Naive thymus-derived CD4-positive, alpha-beta T cell (primary cell): ENCODE measurements around the gene CNOT4. TPM values are rescaled to one million over a fixed set of nuclear protein-coding genes. Genes with fewer than 3 reads are reported as not detected.

Experiments used
- ATAC-seq: fragments of 150-1000 bp; cut with Tn5 transposase; 2 replicates; pipeline ENCODE4 v1.10.0; 2021; ENCODE audit warnings: mild to moderate bottlenecking, moderate library complexity
- CTCF ChIA-PET: fragments of 350-600 bp; sonication (Branson Sonifier 250); formaldehyde crosslinking; loops from one replicate; lab custom pipeline; 2021; ENCODE audit warnings: antibody characterized with exemption; lab: Charles Lee
- POLR2A ChIA-PET: fragments of 350-600 bp; sonication (Branson Sonifier 250); formaldehyde crosslinking; loops from one replicate; lab custom pipeline; 2021; ENCODE audit warnings: antibody characterized with exemption, inconsistent platforms; lab: Charles Lee
- DNase-seq, 9 donors: peaks; one replicate each; pipeline versions ENCODE4 v3.0.0 to v3.0.0-alpha.2; 2020 to 2022; ENCODE audit warnings: mixed read lengths in 1 of 9
- H3K27ac ChIP-seq: one replicate; pipeline ENCODE4 v1.7.0; 2013; ENCODE audit warnings: mild to moderate bottlenecking, low read depth, low read length, moderate library complexity
- H3K27me3 ChIP-seq, 2 donors: one replicate each; pipeline ENCODE4 v1.7.0; 2013; ENCODE audit warnings: low read length in 2 of 2, mild to moderate bottlenecking in 2 of 2, moderate library complexity in 2 of 2; ENCODE audit not compliant: control insufficient read depth in 2 of 2, insufficient read depth in 2 of 2
- H3K36me3 ChIP-seq, 3 experiments: 1 replicate in 2 of 3; 2 replicates in 1 of 3; pipeline ENCODE4 v1.7.0; 2013; ENCODE audit warnings: low read length in 3 of 3, mild to moderate bottlenecking in 3 of 3, moderate library complexity in 1 of 3; ENCODE audit not compliant: insufficient read depth in 3 of 3, control insufficient read depth in 2 of 3
- H3K4me1 ChIP-seq, 2 donors: one replicate each; pipeline ENCODE4 v1.7.0; 2013; ENCODE audit warnings: low read length in 2 of 2, mild to moderate bottlenecking in 2 of 2, moderate library complexity in 1 of 2; ENCODE audit not compliant: control insufficient read depth in 2 of 2, insufficient read depth in 2 of 2
- H3K4me3 ChIP-seq: 2 replicates; pipeline ENCODE4 v1.7.0; 2013; ENCODE audit warnings: mild to moderate bottlenecking, low read length
- H3K9me3 ChIP-seq, 3 experiments: 1 replicate in 2 of 3; 2 replicates in 1 of 3; pipeline ENCODE4 v1.7.0; 2013; ENCODE audit warnings: low read length in 3 of 3; ENCODE audit not compliant: control insufficient read depth in 2 of 3
- H3K27ac Mint-ChIP-seq, 9 donors: one replicate each; pipeline ENCODE4 v1.8.0; 2020 to 2022; ENCODE audit warnings: mixed read lengths in 9 of 9, mild to moderate bottlenecking in 8 of 9, moderate library complexity in 5 of 9, inconsistent platforms in 2 of 9
- H3K27me3 Mint-ChIP-seq, 5 donors: one replicate each; pipeline ENCODE4 v1.8.0; 2021 to 2022; ENCODE audit warnings: mixed read lengths in 5 of 5, mild to moderate bottlenecking in 1 of 5
- H3K36me3 Mint-ChIP-seq, 5 donors: one replicate each; pipeline ENCODE4 v1.8.0; 2020 to 2022; ENCODE audit warnings: mixed read lengths in 5 of 5, mild to moderate bottlenecking in 3 of 5, inconsistent platforms in 1 of 5
- H3K4me1 Mint-ChIP-seq, 7 donors: one replicate each; pipeline ENCODE4 v1.8.0; 2020 to 2022; ENCODE audit warnings: mixed read lengths in 7 of 7, mild to moderate bottlenecking in 3 of 7, inconsistent platforms in 1 of 7
- H3K4me3 Mint-ChIP-seq, 10 donors: one replicate each; pipeline ENCODE4 v1.8.0; 2020 to 2022; ENCODE audit warnings: mild to moderate bottlenecking in 10 of 10, mixed read lengths in 10 of 10, moderate library complexity in 6 of 10, inconsistent platforms in 2 of 10
- H3K9me3 Mint-ChIP-seq, 11 donors: one replicate each; pipeline ENCODE4 v1.8.0; 2020 to 2022; ENCODE audit warnings: mixed read lengths in 11 of 11, mild to moderate bottlenecking in 4 of 11, inconsistent platforms in 1 of 11, moderate library complexity in 1 of 11
- intact Hi-C, 2 donors: fragments of 100-400 bp; cut with micrococcal nuclease; formaldehyde crosslinking; loops; one replicate each; pipeline ENCODE4 v1.15.1; 2023
- polyA plus RNA-seq, 2 donors: library from polyadenylated mRNA; unstranded; fragments of 300-500 nt; fragmentation: Illumina TruSeq; gene quantifications; one replicate each; pipeline ENCODE4 v1.2.3, GENCODE V29; 2021
- total RNA-seq, 6 experiments: library from RNA in 5 of 6; stranded (reverse) in 5 of 6; gene quantifications; 1 replicate in 5 of 6; 2 replicates in 1 of 6; pipeline ENCODE4 v1.2.3 and lab custom pipeline; 2021 to 2026

Gene CNOT4
- total and polyA plus RNA-seq, 7 experiments from 2014 or later: 15.5 to 39.4 (median 36.3) TPM

DNA sequence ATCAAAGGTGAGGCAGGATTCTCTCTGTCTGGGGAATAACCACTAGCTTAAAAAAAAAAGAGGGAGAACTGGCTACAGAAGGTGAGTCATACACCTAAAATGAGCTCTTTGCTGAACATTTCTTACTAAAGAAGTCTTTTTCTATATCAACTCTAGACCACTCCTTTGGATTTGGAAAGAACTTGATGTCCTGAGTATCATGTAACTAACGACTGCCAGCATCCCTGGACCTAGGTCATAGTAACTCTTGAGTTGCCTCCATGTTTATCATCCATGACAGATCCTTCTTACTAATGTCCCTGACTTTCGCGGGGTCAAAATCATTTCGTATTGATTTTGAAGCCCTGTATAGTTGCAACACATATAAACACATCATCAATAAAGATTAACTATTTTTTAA is 89.1 kb downstream of the CNOT4 start:
- ATAC-seq (no peak), DNase-seq (no peak)
- H3K27ac Mint-ChIP-seq: no peak overlapping the region
- no peaks in the 10 kb centered on the region for H3K27me3 ChIP-seq
- POLR2A ChIA-PET: no interaction called here
- H3K9me3 Mint-ChIP-seq: peaks cover 0 to 2% (median 0%) of the 10 kb centered on the region in 11 donors
- no peaks in the 10 kb centered on the region for H3K9me3 ChIP-seq
- H3K36me3 ChIP-seq: peaks cover 0 to 19% (median 0%) of the 10 kb centered on the region in 3 experiments
- no peak overlapping the region for H3K4me3 Mint-ChIP-seq
- CTCF ChIA-PET: no interaction called here
- H3K27ac ChIP-seq: no peak overlapping the region
- no peaks in the 10 kb centered on the region for H3K27me3 Mint-ChIP-seq
- intact Hi-C loops: no loop called here
- H3K4me1 ChIP-seq: no peaks in the 10 kb centered on the region
- H3K4me3 ChIP-seq: no peak overlapping the region
- H3K4me1 Mint-ChIP-seq: peaks cover 15 to 49% (median 28%) of the 10 kb centered on the region in 7 donors
- H3K36me3 Mint-ChIP-seq: peaks cover 3 to 43% (median 7%) of the 10 kb centered on the region in 5 donors

DNA sequence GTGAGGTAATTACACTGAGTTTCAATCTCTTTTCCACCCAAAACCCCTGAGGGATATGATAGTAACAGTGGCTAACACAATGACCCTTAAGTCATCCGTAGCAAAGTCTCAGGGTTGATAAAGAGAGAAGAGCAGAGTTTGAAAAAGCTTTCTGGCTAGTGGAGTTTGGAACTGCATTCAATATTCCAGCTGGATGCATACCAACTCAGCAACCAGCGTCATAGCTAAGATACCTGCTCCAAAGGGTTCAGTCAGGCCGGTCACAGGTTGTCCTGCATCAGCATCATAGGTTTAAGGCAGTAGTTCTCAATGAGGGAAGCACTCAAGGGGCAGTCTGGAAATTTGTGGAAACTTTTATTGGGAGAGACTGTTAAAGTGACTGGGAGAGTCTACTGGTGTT is 93.5 kb downstream of the CNOT4 start:
- Histone ChIP-seq H3K4me3 (no peak overlapping the region), H3K4me1 (no peaks in the 10 kb centered on the region), H3K9me3 (no peaks in the 10 kb centered on the region), H3K27ac (no peak overlapping the region), H3K36me3 (peaks cover 0 to 25% (median 0%) of the 10 kb centered on the region in 3 experiments), H3K27me3 (no peaks in the 10 kb centered on the region)
- H3K27ac Mint-ChIP-seq: no peak overlapping the region
- ATAC-seq (no peak), DNase-seq (no peak)
- peaks cover 0 to 2% (median 0%) of the 10 kb centered on the region in 11 donors for H3K9me3 Mint-ChIP-seq
- no peaks in the 10 kb centered on the region for H3K27me3 Mint-ChIP-seq
- intact Hi-C loops: loop anchor here in 1 of 2 donors (10.0 kb wide), 1 partner anchor 228 kb away; no protein-coding TSS in a partner anchor
- H3K4me3 Mint-ChIP-seq: no peak overlapping the region
- CTCF ChIA-PET: no interaction called here
- H3K4me1 Mint-ChIP-seq: peaks cover 6 to 25% (median 10%) of the 10 kb centered on the region in 7 donors
- peaks cover 4 to 37% (median 13%) of the 10 kb centered on the region in 5 donors for H3K36me3 Mint-ChIP-seq
- POLR2A ChIA-PET: no interaction called here

DNA sequence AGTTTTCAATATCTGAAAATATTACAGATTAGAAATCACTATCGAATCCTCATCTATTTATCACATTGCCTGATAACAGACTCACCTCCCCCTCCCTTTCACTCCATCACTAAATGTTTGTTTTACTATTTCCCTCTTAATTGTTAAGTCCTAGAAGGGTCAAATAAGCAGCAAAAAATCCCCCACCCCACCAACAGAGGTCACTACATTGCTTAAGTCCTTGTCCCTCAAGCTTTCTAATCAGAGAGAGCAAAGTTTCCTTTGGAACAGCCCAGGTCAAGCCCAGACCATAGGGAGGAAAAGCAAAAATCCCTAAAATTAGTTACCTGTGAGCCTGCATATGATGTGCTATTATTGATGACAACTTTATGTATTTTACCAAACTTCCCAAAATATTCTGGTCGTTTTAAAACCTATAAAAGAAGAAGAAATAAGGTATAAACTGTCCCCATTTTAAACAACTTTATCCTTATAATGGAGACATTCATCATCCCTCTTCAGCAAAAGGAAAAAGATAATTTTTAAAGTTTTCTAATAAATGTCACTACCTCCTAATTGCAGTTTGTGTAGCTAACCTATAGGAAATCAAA is 95.0 kb downstream of the CNOT4 start:
- POLR2A ChIA-PET: no interaction called here
- Histone ChIP-seq H3K9me3 (no peaks in the 10 kb centered on the region), H3K4me1 (no peaks in the 10 kb centered on the region), H3K27me3 (no peaks in the 10 kb centered on the region), H3K36me3 (peaks cover 0 to 29% (median 0%) of the 10 kb centered on the region in 3 experiments), H3K27ac (no peak overlapping the region), H3K4me3 (no peak overlapping the region)
- ATAC-seq (peak; percentile 49), DNase-seq (peak in 4 of 9 donors; percentile 1 to 7 (median 5))
- CTCF ChIA-PET: no interaction called here
- Mint-ChIP-seq H3K27me3 (no peaks in the 10 kb centered on the region), H3K4me3 (no peak overlapping the region), H3K9me3 (peaks cover 0 to 2% (median 0%) of the 10 kb centered on the region in 11 donors), H3K36me3 (peaks cover 4 to 33% (median 8%) of the 10 kb centered on the region in 5 donors), H3K4me1 (peaks cover 0 to 19% (median 5%) of the 10 kb centered on the region in 7 donors), H3K27ac (no peak overlapping the region)
- intact Hi-C loops: loop anchor here in 1 of 2 donors (1.0 to 10.0 kb wide), 3 partner anchors 96 to 230 kb away; partner anchors contain the start of gene CNOT4

DNA sequence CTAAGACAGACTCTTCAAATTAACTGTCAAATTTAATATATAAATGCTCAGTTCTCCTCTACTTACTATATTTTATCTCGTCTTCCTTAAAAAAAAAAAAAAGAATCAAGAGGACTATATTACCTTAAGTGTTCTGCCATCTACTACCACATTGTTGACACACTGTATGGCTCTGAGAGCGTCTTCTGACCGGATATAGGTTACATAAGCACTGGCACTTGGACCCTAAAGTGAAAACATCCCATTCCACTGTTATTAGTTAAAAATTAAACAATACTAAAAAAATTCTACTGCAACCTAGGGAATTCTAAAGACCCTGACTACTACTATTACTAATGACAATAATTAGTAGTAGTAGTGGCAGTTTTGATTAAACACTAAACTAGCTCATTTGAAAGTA is 95.7 kb downstream of the CNOT4 start:
- no peak for ATAC-seq
- no peaks in the 10 kb centered on the region for H3K27me3 ChIP-seq
- POLR2A ChIA-PET: no interaction called here

DNA sequence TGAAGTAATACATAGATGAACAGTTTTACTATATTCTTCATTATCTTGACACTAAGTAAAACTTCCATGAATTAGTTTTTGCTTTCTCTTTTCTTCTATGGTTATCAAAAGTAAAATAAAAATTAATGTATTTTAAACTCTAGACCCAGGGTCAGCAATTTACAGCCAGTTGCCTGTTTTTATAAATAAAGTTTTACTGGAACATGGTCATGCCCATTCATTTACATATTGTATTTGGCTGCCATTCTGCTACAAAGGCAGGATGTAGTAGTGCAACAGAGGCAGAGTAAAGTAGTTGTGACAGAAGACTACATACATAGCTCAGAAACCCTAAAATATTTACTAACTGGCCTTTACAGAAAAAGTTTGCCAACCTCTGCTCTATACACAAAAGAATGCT is 98.8 kb downstream of the CNOT4 start:
- ATAC-seq (no peak), DNase-seq (no peak)
- POLR2A ChIA-PET: no interaction called here
- Histone ChIP-seq H3K4me1 (no peaks in the 10 kb centered on the region), H3K36me3 (peaks cover 0 to 12% (median 0%) of the 10 kb centered on the region in 3 experiments), H3K27ac (no peak overlapping the region), H3K27me3 (no peaks in the 10 kb centered on the region), H3K9me3 (no peaks in the 10 kb centered on the region), H3K4me3 (no peak overlapping the region)
- intact Hi-C loops: loop anchor here in 1 of 2 donors (10.0 kb wide), 1 partner anchor 234 kb away; no protein-coding TSS in a partner anchor
- no peaks in the 10 kb centered on the region for H3K9me3 Mint-ChIP-seq
- H3K4me3 Mint-ChIP-seq: no peak overlapping the region
- CTCF ChIA-PET: no interaction called here
- peaks cover 0 to 38% (median 12%) of the 10 kb centered on the region in 5 donors for H3K36me3 Mint-ChIP-seq
- H3K27ac Mint-ChIP-seq: no peak overlapping the region
- H3K4me1 Mint-ChIP-seq: peaks cover 0 to 22% (median 8%) of the 10 kb centered on the region in 7 donors
- H3K27me3 Mint-ChIP-seq: no peaks in the 10 kb centered on the region

More for the DNA sequence above, 95.7 kb downstream of the CNOT4 start:
- Mint-ChIP-seq H3K27ac (no peak overlapping the region), H3K4me1 (peaks cover 0 to 22% (median 5%) of the 10 kb centered on the region in 7 donors), H3K27me3 (no peaks in the 10 kb centered on the region), H3K4me3 (no peak overlapping the region), H3K36me3 (peaks cover 4 to 31% (median 8%) of the 10 kb centered on the region in 5 donors), H3K9me3 (peaks cover 0 to 2% (median 0%) of the 10 kb centered on the region in 11 donors)
- CTCF ChIA-PET: interaction anchor here (0.7 kb wide), 1 partner anchor 20 kb away, joined by 4 read pairs; no protein-coding TSS in a partner anchor
- no peak for DNase-seq
- Histone ChIP-seq H3K9me3 (no peaks in the 10 kb centered on the region), H3K4me3 (no peak overlapping the region), H3K27ac (no peak overlapping the region), H3K4me1 (no peaks in the 10 kb centered on the region), H3K36me3 (peaks cover 0 to 31% (median 0%) of the 10 kb centered on the region in 3 experiments)
- intact Hi-C loops: loop anchor here in 1 of 2 donors (2.0 to 10.0 kb wide), 2 partner anchors 97 to 231 kb away; partner anchors contain the start of gene CNOT4

DNA sequence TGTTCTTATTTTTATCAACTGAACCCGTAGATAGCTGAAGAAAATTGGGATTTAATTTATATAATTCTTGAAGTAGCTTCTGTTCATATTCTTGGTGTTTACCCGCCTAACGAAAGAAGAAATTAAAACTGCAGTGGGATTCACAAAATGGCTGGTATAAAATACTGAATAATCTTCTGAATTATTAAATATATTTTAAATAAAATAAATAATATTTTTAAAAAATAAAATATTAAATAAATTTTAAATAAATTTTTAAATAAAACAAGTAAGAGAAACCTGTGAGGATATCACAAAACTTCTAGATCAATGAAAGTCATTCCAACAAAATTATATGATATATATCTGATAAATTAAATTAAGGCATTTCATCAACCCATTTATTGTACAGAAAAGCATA is 99.4 kb downstream of the CNOT4 start:
- no peaks in the 10 kb centered on the region for H3K27me3 ChIP-seq
- Mint-ChIP-seq H3K4me3 (no peak overlapping the region), H3K36me3 (peaks cover 0 to 38% (median 12%) of the 10 kb centered on the region in 5 donors), H3K4me1 (peaks cover 0 to 22% (median 8%) of the 10 kb centered on the region in 7 donors), H3K27me3 (no peaks in the 10 kb centered on the region), H3K9me3 (no peaks in the 10 kb centered on the region), H3K27ac (no peak overlapping the region)
- no peak for ATAC-seq
- H3K4me1 ChIP-seq: no peaks in the 10 kb centered on the region
- no peak overlapping the region for H3K4me3 ChIP-seq
- H3K9me3 ChIP-seq: no peaks in the 10 kb centered on the region
- no peak for DNase-seq
- CTCF ChIA-PET: interaction anchor here (0.6 kb wide), 1 partner anchor 169 kb away, joined by 3 read pairs; no protein-coding TSS in a partner anchor
- H3K36me3 ChIP-seq: peaks cover 0 to 12% (median 0%) of the 10 kb centered on the region in 3 experiments
- intact Hi-C loops: loop anchor here in 1 of 2 donors (10.0 kb wide), 1 partner anchor 234 kb away; no protein-coding TSS in a partner anchor
- H3K27ac ChIP-seq: no peak overlapping the region
- POLR2A ChIA-PET: no interaction called here
